Measurements from ENCODE around the gene PLA2G15.

The PLA2G15 gene

GRCh38 chr16:68232335-68232734 is 12.8 kb upstream of the PLA2G15 start:
- no peak for DNase-seq (ENCODE audit: low read depth)

- no peak for DNase-seq (ENCODE audit: low read depth)
These were observed 11.9 kb upstream of the PLA2G15 start for GRCh38 chr16:68233085-68233834.

DNA sequence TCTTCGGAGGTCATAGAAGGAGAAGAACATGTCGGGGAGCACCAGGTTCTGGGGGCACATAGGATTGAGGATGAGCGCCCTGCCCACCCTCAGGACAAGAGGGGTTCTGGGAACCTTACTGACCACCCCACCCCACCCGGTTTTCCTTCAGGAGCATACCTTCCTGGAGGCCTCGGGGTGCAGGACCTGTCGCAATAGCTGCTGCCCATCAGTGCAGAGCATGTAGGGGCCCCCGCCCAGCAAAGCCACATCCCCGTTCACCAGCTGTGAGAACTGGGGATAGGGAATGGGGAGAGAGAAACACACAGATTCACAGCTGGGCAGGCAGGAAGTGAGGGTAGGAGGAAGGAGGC is 11.4 kb upstream of the PLA2G15 start:
- DNase-seq (ENCODE audit: low read depth), result no peak

DNA sequence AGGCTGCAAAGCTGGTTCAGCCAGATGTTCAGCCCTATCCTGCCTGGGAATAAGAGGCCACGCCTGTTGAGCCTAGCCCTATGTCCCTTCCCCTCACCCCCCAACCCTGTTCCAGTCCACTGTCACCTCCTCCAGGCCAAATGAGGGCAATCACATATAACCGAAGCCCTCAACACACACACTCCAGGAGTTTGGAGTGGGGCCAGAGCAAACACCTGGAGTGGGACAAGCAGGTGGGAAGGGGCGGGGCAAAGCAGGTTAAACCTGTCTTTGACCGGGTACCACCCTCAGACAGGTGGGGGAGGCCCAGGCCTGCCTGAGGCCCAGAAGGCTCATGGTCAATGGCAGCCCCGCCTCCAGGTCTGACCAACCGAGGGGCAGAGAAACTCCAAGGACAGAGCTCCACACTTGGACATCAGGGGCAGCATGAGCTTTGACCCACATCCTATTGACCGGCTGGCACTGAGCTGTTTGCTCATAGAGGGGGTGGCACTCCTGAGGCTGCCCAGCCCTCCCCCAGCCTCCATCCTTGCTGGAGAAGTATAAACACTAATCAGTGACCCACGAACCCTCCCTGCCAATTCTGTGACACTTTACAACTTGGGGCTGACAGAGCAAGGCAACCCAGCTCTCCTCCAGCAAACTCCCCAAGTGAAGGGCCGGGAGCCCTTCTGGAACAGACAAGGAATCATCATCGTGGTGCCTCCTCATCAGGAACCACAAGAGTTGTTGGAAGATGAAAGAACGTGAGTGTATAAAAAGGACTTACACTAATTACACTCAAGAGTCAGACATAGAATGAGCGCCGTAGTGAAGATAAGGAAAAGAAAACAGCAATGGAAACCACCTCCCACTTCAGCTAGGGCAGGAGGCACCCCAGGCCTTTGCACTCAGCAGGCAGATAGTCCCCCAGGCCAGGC is 10.7 kb upstream of the PLA2G15 start:
- no peak for DNase-seq (ENCODE audit: low read depth)

- DNase-seq (ENCODE audit: low read depth), result no peak
These were observed 9.9 kb upstream of the PLA2G15 start for GRCh38 chr16:68235108-68235886.

- DNase-seq (ENCODE audit: low read depth), result no peak
These were observed 9.4 kb upstream of the PLA2G15 start, which contains the start of gene ESRP2 for GRCh38 chr16:68235887-68236136. ESRP2 (minus strand) TSS chr16:68236127; CDS start chr16:68236045, 82 bp downstream.

GRCh38 chr16:68236137-68236825 is 8.9 kb upstream of the PLA2G15 start:
- DNase-seq (ENCODE audit: low read depth), result no peak

DNA sequence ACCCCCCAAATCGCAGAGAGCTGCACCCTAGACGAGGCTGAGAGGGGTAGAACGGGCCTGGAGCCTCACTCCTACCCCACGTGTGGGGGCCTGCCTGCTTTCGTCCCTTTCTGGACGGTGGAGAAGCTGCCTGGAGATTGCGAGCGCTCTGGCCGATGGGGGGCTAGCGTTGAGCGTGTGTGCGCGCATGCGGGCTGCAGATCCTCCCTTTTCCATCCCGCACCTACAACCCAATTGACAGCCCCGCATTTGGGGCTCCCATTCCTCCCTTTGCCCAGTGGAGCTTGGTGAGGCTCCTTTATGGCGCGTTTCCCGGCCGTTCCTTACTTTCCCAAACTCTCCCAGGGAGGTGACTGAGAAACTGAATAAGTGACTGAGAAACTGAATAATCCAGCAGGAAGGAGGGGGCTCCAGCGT is 8.3 kb upstream of the PLA2G15 start:
- DNase-seq (ENCODE audit: low read depth), result no peak

- peak; percentile 89 for DNase-seq (ENCODE audit: low read depth)
These were observed 7.7 kb upstream of the PLA2G15 start for GRCh38 chr16:68237243-68238028.

GRCh38 chr16:68238029-68238345 is 7.2 kb upstream of the PLA2G15 start:
- no peak for DNase-seq (ENCODE audit: low read depth)

DNA sequence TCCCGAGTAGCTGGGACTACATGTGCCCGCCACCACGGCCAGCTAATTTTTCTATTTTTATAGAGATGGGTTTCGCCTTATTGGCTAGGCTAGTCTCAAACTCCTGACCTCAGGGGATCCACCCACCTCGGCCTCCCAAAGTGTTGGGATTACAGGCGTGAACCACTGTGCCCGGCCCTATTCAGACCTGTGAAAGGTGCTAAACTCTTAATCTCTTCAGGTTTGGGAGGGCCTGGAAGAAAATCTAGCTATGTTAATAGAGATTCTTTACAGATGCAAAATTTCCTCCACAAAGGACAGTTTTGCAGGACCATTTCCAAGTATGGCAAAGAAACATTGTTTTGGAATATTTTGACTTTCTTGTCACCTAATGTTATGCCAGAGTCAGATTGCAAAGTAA is 3.1 kb upstream of the PLA2G15 start:
- no peak for DNase-seq (ENCODE audit: low read depth)

DNA sequence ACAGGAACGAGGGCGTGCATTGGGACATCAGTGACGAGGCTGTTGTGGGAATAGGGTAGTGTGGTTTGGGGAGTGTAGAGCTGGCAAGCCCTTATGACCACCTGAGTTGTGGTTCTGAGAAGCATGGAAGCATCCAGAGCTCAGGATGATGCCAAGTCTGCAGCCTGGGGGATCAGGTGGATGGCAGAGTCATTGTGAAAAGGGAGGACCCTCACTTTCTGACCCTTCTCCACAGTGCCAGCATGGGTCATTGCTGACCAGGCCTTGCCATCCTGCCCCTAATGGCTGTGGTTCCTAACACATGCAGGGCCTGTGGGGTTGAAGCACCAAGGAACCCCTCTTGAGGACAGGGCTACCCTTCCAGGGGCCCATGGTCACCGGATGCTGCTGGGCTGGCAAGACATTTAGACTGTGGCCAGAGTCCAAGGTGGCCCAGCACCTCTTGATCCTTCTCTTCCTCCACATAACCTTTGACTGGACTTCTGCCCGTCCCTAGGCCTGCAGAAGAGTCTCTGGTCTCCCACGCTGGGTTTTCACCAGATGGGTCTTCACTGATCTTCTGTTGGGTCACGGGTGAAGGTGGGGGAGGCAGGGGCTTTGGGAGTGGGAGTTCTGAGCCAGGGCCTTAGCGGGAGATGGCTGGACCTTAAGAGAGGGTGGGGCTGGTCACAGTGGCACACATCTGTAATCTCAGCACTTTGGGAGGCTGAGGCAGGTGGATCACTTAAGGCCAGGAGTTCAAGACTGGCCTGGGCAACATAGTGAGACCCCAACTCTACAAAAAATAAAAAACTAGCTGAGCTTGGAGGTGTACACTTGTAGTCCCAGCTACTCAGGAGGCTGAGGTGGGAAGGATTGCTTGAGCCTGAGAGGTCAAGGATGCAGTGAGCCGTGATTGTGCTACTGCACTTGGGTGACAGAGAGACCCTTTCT is 2.0 kb upstream of the PLA2G15 start:
- DNase-seq (ENCODE audit: low read depth), result no peak

- no peak for DNase-seq (ENCODE audit: low read depth)
These were observed 681 bp upstream of the PLA2G15 start for GRCh38 chr16:68244481-68244902.

- DNase-seq (ENCODE audit: low read depth), result no peak
These were observed 948 bp downstream of the PLA2G15 start for GRCh38 chr16:68246121-68246520.

GRCh38 chr16:68246666-68247065 is 1.5 kb downstream of the PLA2G15 start:
- DNase-seq (ENCODE audit: low read depth), result no peak

GRCh38 chr16:68247400-68247799 is 2.2 kb downstream of the PLA2G15 start:
- no peak for DNase-seq (ENCODE audit: low read depth)

DNA sequence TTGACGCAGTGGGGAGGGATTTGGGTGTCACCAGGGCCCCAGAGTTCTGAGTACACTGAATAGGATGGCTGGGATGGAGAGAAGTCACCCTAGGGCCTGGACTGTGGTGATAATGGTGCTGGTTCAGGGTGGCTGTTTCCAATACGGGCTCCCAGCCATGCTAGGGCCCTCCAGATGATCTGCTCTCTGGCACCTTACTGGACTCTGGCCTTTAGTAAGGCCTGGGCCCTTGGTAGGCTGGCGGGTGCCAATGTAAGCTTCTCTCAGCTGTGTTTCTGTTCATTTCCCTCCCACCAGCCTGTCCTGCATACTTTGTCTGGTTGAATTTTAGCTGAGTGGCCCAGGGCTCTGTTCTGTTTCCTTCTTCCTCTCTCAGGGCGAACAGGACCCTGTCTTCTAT is 2.8 kb downstream of the PLA2G15 start:
- no peak for DNase-seq (ENCODE audit: low read depth)

- no peak for DNase-seq (ENCODE audit: low read depth)
These were observed 4.2 kb downstream of the PLA2G15 start for GRCh38 chr16:68249371-68249770.

DNA sequence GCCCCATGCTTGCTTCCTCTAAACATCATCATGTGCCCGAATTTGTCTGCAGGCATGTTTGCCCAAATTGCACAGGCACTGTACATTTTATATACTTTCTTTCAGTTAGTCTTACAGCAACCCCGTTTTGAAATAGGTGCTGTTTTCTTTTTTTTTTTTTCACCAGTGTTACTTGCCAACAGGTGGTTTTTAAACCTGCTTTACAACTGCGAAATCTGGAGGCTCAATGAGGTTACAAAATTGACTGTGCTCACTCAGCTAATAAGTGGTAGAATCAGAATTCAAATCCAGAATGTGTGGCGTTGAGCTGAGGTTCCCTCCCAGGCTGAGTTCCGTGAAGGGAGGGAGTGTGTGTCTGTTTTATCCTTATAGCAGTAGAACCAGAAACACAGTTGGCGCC is 5.8 kb downstream of the PLA2G15 start:
- no peak for DNase-seq (ENCODE audit: low read depth)

DNA sequence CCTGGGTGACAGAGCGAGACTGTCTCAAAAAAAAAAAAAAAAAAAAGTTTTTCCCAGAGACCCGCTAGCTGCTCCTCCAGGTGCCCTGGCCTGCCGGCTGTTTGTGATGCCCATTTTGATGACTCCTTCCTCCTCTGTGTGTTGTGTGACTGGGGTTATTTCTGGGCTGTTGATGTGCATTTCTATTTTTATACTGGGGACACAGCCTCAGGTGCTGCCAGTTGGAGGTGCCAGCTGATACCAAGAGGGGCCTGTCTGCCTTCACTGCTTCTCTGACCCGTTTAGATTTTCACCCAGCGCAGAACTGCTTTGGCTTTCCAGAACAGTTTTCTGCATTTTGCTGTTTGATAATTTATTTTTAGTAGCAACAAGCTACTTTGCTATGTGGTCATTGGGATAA is 6.7 kb downstream of the PLA2G15 start:
- no peak for DNase-seq (ENCODE audit: low read depth)

Measured in non-pigmented ciliary epithelial cell (primary cell).